HepG2 (cell line): ENCODE data around the gene ARHGAP20. TPM values are rescaled to one million over a fixed set of nuclear protein-coding genes. Genes with fewer than 3 reads are reported as not detected.

Experiments used
- ATAC-seq: fragments of 200-7000 bp; cut with Tn5 transposase; 3 replicates; pipeline ENCODE4 v1.9.1; 2020; ENCODE audit warnings: mild to moderate bottlenecking, moderate library complexity
- BruUV-seq: library from RNA; stranded (reverse); fragments of 400-500 nt; replicated peaks from 2 replicates; lab custom pipeline; 2021; lab: Mats Ljungman, UMichigan
- CTCF ChIA-PET: fragments of 300-600 bp; formaldehyde crosslinking; extraction: SDS; loops from one replicate; lab custom pipeline; 2021; ENCODE audit warnings: low total read pairs, inconsistent platforms, low intra/inter-chr PET ratio; lab: Yijun Ruan, JAX
- POLR2A ChIA-PET: fragments of 350-600 bp; sonication (Branson Sonifier 250); formaldehyde crosslinking; loops from one replicate; lab custom pipeline; 2020; ENCODE audit warnings: antibody characterized with exemption, inconsistent platforms; lab: Yijun Ruan, JAX
- DNase-seq: peaks from one replicate; pipeline ENCODE4 v3.0.0-alpha.2; 2015; ENCODE audit warnings: low spot score
- FAIRE-seq: peaks from 3 replicates; lab custom pipeline; 2011; peaks lifted over from hg19 to GRCh38; lab: Jason Lieb, UNC
- H2AFZ ChIP-seq: one replicate; pipeline ENCODE4 v1.6.1; 2011; ENCODE audit warnings: low read length, inconsistent platforms
- H3K27ac ChIP-seq: fragments of 300-600 bp; 3 replicates; pipeline ENCODE4 v1.8.0; 2011; ENCODE audit warnings: mixed run types, mild to moderate bottlenecking, mixed read lengths, low read length, inconsistent platforms; ENCODE audit not compliant: insufficient read depth; ENCODE audit errors: extremely low read length
- H3K27me3 ChIP-seq, 2 experiments: fragments of 200-600 bp in 1 of 2; 2 replicates in 1 of 2; 3 replicates in 1 of 2; pipeline versions ENCODE4 v1.6.0 to v1.8.0; 2011; ENCODE audit warnings: low read length in 2 of 2, mild to moderate bottlenecking in 2 of 2, moderate library complexity in 2 of 2, inconsistent platforms in 1 of 2; ENCODE audit not compliant: insufficient read depth in 2 of 2, control insufficient read depth in 1 of 2
- H3K36me3 ChIP-seq, 2 experiments: fragments of 200-600 bp in 1 of 2; replicated peaks in 1 of 2; 2 replicates in 1 of 2; 3 replicates in 1 of 2; pipeline versions ENCODE4 v1.5.1 to v1.8.0; 2011; ENCODE audit warnings: low read length in 2 of 2, inconsistent platforms in 1 of 2; ENCODE audit not compliant: insufficient read depth in 2 of 2, control insufficient read depth in 1 of 2
- H3K4me1 ChIP-seq: 2 replicates; pipeline ENCODE4 v1.5.1; 2012; ENCODE audit warnings: low read length, inconsistent platforms; ENCODE audit not compliant: insufficient read depth
- H3K4me2 ChIP-seq: 2 replicates; pipeline ENCODE4 v1.6.0; 2011; ENCODE audit warnings: low read depth, low read length, inconsistent platforms
- H3K4me3 ChIP-seq, 3 experiments: fragments of 200-600 bp in 1 of 3; sonication (generic), shearing (Covaris generic) in 1 of 3; replicated peaks in 1 of 3; 2 replicates each; pipeline ENCODE4 v1.5.1; 2011 to 2016; ENCODE audit warnings: low read length in 3 of 3, inconsistent platforms in 2 of 3, low read depth in 2 of 3, mild to moderate bottlenecking in 2 of 3, control low read depth in 1 of 3, mixed read lengths in 1 of 3; ENCODE audit not compliant: insufficient read depth in 1 of 3
- H3K79me2 ChIP-seq: one replicate; pipeline ENCODE4 v1.6.1; 2011; ENCODE audit warnings: low read length, inconsistent platforms; ENCODE audit not compliant: insufficient read depth
- H3K9ac ChIP-seq: 2 replicates; pipeline ENCODE4 v1.6.0; 2011; ENCODE audit warnings: mild to moderate bottlenecking, low read depth, low read length, inconsistent platforms; ENCODE audit not compliant: insufficient read depth
- H3K9me3 ChIP-seq: 2 replicates; pipeline ENCODE4 v1.5.1; 2012; ENCODE audit warnings: mild to moderate bottlenecking, low read length
- H4K20me1 ChIP-seq: 2 replicates; pipeline ENCODE4 v1.6.0; 2011; ENCODE audit warnings: inconsistent platforms, mild to moderate bottlenecking, low read length, moderate library complexity; ENCODE audit not compliant: insufficient read depth
- CEBPB ChIP-seq: IDR thresholded peaks from 2 replicates; pipeline ENCODE4 v1.6.1; 2011; ENCODE audit warnings: low read depth, low read length, improper control_type of control experiment, borderline replicate concordance
- EED ChIP-seq: sonication (generic); formaldehyde crosslinking; IDR thresholded peaks from 2 replicates; pipeline ENCODE4 v1.5.0; 2020; ENCODE audit warnings: mild to moderate bottlenecking, missing genetic modification reagents
- NKX3-1 ChIP-seq: sonication (generic); formaldehyde crosslinking; IDR thresholded peaks from 2 replicates; pipeline ENCODE4 v1.5.0; 2020; ENCODE audit warnings: missing genetic modification reagents
- POGZ ChIP-seq: sonication (generic); formaldehyde crosslinking; IDR thresholded peaks from 2 replicates; pipeline ENCODE4 v1.4.0; 2020; ENCODE audit warnings: mild to moderate bottlenecking, missing genetic modification reagents
- SP5 ChIP-seq: IDR thresholded peaks from 2 replicates; pipeline ENCODE4 v1.6.1; 2016; ENCODE audit warnings: low read depth, borderline replicate concordance
- U2AF2 ChIP-seq: fragments of 200-400 bp; formaldehyde crosslinking; IDR thresholded peaks from 2 replicates; pipeline ENCODE4 v1.6.1; 2017; ENCODE audit warnings: low read depth, mild to moderate bottlenecking, low read length
- ZNF547 ChIP-seq: sonication (generic); formaldehyde crosslinking; IDR thresholded peaks from 2 replicates; pipeline ENCODE4 v1.5.1; 2020; ENCODE audit warnings: mild to moderate bottlenecking, missing genetic modification reagents
- WGBS: methylation state at CpG from one replicate; pipeline ENCODE4 v1.1.6; 2017; ENCODE audit warnings: low lambda C conversion rate; 5-methylcytosine and 5-hydroxymethylcytosine counted together
- in situ Hi-C: cut with HindIII; loops from 2 replicates; pipeline ENCODE4 v1.10.0; 2017; ENCODE audit warnings: low pct_unique_long_range_greater_than_20kb; ENCODE audit not compliant: extremely low pct_ligation_motif_present
- intact Hi-C: fragments of 100-400 bp; cut with micrococcal nuclease; formaldehyde crosslinking; loops from one replicate; pipeline ENCODE4 v1.10.0; 2022; ENCODE audit not compliant: unreplicated experiment
- polyA plus RNA-seq, 8 experiments: library from polyadenylated mRNA; depleted of rRNA in 3 of 8; stranded (reverse) in 7 of 8; unstranded in 1 of 8; fragments of >200 nt; fragmentation: Illumina TruSeq in 4 of 8; extraction: Trizol in 4 of 8; gene quantifications; 2 replicates each; pipeline versions ENCODE4 v1.2.1 to v1.2.3, GENCODE V29; 2011 to 2016; ENCODE audit warnings: low read depth in 4 of 8, missing spikeins in 1 of 8, mixed read lengths in 1 of 8; ENCODE audit not compliant: insufficient read depth in 1 of 8
- total RNA-seq, 5 experiments: library from RNA; depleted of rRNA; stranded (reverse); fragments of >200 nt; fragmentation: Illumina TruSeq; extraction: Trizol; gene quantifications; 2 replicates each; pipeline ENCODE4 v1.2.3, GENCODE V29; 2016; ENCODE audit warnings: low read depth in 1 of 5
- TF ChIP-seq, protein P1 (sequence below): sonication (generic); formaldehyde crosslinking; IDR thresholded peaks from 2 replicates; pipeline ENCODE4 v1.5.0; 2020; ENCODE audit warnings: mild to moderate bottlenecking, missing genetic modification reagents, moderate library complexity
- TF ChIP-seq, protein P2 (sequence below): sonication (generic); formaldehyde crosslinking; IDR thresholded peaks from 2 replicates; pipeline ENCODE4 v1.4.0; 2020; ENCODE audit warnings: missing genetic modification reagents
- TF ChIP-seq, protein P3 (sequence below): sonication (generic); formaldehyde crosslinking; IDR thresholded peaks from 2 replicates; pipeline ENCODE4 v1.5.0; 2020; ENCODE audit warnings: mild to moderate bottlenecking, low read depth, missing genetic modification reagents, borderline replicate concordance

ARHGAP20 gene
- total and polyA plus RNA-seq, 2 of the 13 experiments (the other 11 are each of a cell fraction or from before 2014, with no cell fraction given): not detected

DNA sequence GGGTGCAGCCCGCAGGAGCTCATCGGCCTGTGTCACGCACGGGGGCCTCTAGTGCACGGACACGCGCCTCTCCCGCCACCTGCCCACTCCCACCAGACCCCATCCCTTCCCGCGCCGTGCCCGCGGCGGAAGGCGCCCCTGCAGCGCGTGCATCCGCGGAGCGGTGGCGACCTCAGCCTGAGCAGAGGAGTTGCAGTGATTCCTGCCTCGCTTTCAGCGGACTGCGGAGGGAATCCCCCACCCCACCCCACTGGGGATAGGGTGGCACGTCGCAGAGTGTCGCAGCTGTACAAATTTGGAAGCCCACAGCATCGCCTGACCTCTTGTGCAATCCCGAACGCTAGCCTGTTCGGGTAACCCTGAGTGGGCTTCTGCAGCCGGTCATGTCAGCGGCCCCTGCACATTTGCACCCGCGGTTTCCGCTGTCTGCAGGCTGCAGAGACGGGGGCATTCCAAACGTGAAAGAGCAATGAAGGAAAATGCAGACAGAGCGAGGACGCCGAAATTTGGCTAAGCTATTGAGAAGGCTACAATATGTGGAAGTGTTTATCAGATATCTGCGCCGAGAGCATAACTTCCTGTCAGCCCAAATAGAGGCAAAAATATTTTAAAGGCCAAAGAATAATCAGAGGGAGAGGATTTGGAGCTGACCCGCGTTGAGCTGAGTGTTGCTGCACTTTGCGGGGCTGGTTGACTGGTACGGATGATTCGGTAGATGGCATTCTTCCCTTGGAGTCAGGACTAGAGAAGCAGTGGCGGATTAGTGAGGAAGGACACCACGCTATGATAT, 617 bp upstream of the ARHGAP20 start:
- peak overlapping the region; percentile 36 for H3K4me2 ChIP-seq
- FAIRE-seq (no peak), ATAC-seq (peak; percentile 63), DNase-seq (no peak)
- H3K79me2 ChIP-seq: no peaks in the 10 kb centered on the region
- H3K36me3 ChIP-seq: no peaks in the 10 kb centered on the region
- ChIA-PET POLR2A (no interaction called here), CTCF (no interaction called here)
- TF ChIP-seq ZNF547 (CRISPR knock-in tag): no peak
- TF ChIP-seq, protein P1, sequence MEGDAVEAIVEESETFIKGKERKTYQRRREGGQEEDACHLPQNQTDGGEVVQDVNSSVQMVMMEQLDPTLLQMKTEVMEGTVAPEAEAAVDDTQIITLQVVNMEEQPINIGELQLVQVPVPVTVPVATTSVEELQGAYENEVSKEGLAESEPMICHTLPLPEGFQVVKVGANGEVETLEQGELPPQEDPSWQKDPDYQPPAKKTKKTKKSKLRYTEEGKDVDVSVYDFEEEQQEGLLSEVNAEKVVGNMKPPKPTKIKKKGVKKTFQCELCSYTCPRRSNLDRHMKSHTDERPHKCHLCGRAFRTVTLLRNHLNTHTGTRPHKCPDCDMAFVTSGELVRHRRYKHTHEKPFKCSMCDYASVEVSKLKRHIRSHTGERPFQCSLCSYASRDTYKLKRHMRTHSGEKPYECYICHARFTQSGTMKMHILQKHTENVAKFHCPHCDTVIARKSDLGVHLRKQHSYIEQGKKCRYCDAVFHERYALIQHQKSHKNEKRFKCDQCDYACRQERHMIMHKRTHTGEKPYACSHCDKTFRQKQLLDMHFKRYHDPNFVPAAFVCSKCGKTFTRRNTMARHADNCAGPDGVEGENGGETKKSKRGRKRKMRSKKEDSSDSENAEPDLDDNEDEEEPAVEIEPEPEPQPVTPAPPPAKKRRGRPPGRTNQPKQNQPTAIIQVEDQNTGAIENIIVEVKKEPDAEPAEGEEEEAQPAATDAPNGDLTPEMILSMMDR (CRISPR knock-in tag): 0 out of 2 replicates have a peak, but pooled peaks have one; percentile 10
- 0 out of 2 replicates have a peak, but pooled peaks have one; percentile 36 for TF ChIP-seq EED (CRISPR knock-in tag)
- TF ChIP-seq SP5 (CRISPR knock-in tag): no peak
- TF ChIP-seq POGZ (CRISPR knock-in tag): no peak
- no peak for TF ChIP-seq NKX3-1 (CRISPR knock-in tag)
- TF ChIP-seq CEBPB: 0 out of 2 replicates have a peak, but pooled peaks have one; percentile 1
- no peak for TF ChIP-seq U2AF2
- TF ChIP-seq, protein P2, sequence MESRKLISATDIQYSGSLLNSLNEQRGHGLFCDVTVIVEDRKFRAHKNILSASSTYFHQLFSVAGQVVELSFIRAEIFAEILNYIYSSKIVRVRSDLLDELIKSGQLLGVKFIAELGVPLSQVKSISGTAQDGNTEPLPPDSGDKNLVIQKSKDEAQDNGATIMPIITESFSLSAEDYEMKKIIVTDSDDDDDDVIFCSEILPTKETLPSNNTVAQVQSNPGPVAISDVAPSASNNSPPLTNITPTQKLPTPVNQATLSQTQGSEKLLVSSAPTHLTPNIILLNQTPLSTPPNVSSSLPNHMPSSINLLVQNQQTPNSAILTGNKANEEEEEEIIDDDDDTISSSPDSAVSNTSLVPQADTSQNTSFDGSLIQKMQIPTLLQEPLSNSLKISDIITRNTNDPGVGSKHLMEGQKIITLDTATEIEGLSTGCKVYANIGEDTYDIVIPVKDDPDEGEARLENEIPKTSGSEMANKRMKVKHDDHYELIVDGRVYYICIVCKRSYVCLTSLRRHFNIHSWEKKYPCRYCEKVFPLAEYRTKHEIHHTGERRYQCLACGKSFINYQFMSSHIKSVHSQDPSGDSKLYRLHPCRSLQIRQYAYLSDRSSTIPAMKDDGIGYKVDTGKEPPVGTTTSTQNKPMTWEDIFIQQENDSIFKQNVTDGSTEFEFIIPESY (CRISPR knock-in tag): peak; percentile 32; the same call in 1 of the 2 replicates
- TF ChIP-seq, protein P3, sequence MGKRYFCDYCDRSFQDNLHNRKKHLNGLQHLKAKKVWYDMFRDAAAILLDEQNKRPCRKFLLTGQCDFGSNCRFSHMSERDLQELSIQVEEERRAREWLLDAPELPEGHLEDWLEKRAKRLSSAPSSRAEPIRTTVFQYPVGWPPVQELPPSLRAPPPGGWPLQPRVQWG: no peak
- H4K20me1 ChIP-seq: no peaks in the 10 kb centered on the region
- H3K27me3 ChIP-seq: peaks cover 2 to 44% of the 10 kb centered on the region in 2 experiments; a peak in 3 of 5 replicates
- H3K4me1 ChIP-seq: no peaks in the 10 kb centered on the region
- H3K9me3 ChIP-seq: no peaks in the 10 kb centered on the region
- H3K9ac ChIP-seq: no peak overlapping the region
- BruUV-seq: no TSS peak
- no peak overlapping the region for H3K27ac ChIP-seq
- peak overlapping the region; percentile 5 to 58 (median 26); a peak in 2 of 6 replicates for H3K4me3 ChIP-seq
- in situ Hi-C loops (no loop called here), intact Hi-C loops (no loop called here)
- 34% methylated on average over 42 of the region's 50 CpGs for WGBS
- H2AFZ ChIP-seq: no peak overlapping the region
